HepG2 (cell line): ENCODE results near the gene UNC5CL. TPM values are rescaled to one million over a fixed set of nuclear protein-coding genes. Genes with fewer than 3 reads are reported as not detected.

Experiments
- ATAC-seq: fragments of 200-7000 bp; cut with Tn5 transposase; 3 replicates; pipeline ENCODE4 v1.9.1; 2020; ENCODE audit warnings: mild to moderate bottlenecking, moderate library complexity
- BruUV-seq: library from RNA; stranded (reverse); fragments of 400-500 nt; replicated peaks from 2 replicates; lab custom pipeline; 2021; lab: Mats Ljungman, UMichigan
- CTCF ChIA-PET: fragments of 300-600 bp; formaldehyde crosslinking; extraction: SDS; loops from one replicate; lab custom pipeline; 2021; ENCODE audit warnings: low total read pairs, inconsistent platforms, low intra/inter-chr PET ratio; lab: Yijun Ruan, JAX
- POLR2A ChIA-PET: fragments of 350-600 bp; sonication (Branson Sonifier 250); formaldehyde crosslinking; loops from one replicate; lab custom pipeline; 2020; ENCODE audit warnings: antibody characterized with exemption, inconsistent platforms; lab: Yijun Ruan, JAX
- DNase-seq: peaks from one replicate; pipeline ENCODE4 v3.0.0-alpha.2; 2015; ENCODE audit warnings: low spot score
- FAIRE-seq: peaks from 3 replicates; lab custom pipeline; 2011; peaks lifted over from hg19 to GRCh38; lab: Jason Lieb, UNC
- H2AFZ ChIP-seq: one replicate; pipeline ENCODE4 v1.6.1; 2011; ENCODE audit warnings: low read length, inconsistent platforms
- H3K27ac ChIP-seq: fragments of 300-600 bp; 3 replicates; pipeline ENCODE4 v1.8.0; 2011; ENCODE audit warnings: mixed run types, mild to moderate bottlenecking, mixed read lengths, low read length, inconsistent platforms; ENCODE audit not compliant: insufficient read depth; ENCODE audit errors: extremely low read length
- H3K27me3 ChIP-seq, 2 experiments: fragments of 200-600 bp in 1 of 2; 2 replicates in 1 of 2; 3 replicates in 1 of 2; pipeline versions ENCODE4 v1.6.0 to v1.8.0; 2011; ENCODE audit warnings: low read length in 2 of 2, mild to moderate bottlenecking in 2 of 2, moderate library complexity in 2 of 2, inconsistent platforms in 1 of 2; ENCODE audit not compliant: insufficient read depth in 2 of 2, control insufficient read depth in 1 of 2
- H3K36me3 ChIP-seq, 2 experiments: fragments of 200-600 bp in 1 of 2; replicated peaks in 1 of 2; 2 replicates in 1 of 2; 3 replicates in 1 of 2; pipeline versions ENCODE4 v1.5.1 to v1.8.0; 2011; ENCODE audit warnings: low read length in 2 of 2, inconsistent platforms in 1 of 2; ENCODE audit not compliant: insufficient read depth in 2 of 2, control insufficient read depth in 1 of 2
- H3K4me1 ChIP-seq: 2 replicates; pipeline ENCODE4 v1.5.1; 2012; ENCODE audit warnings: low read length, inconsistent platforms; ENCODE audit not compliant: insufficient read depth
- H3K4me2 ChIP-seq: 2 replicates; pipeline ENCODE4 v1.6.0; 2011; ENCODE audit warnings: low read depth, low read length, inconsistent platforms
- H3K4me3 ChIP-seq, 3 experiments: fragments of 200-600 bp in 1 of 3; sonication (generic), shearing (Covaris generic) in 1 of 3; replicated peaks in 1 of 3; 2 replicates each; pipeline ENCODE4 v1.5.1; 2011 to 2016; ENCODE audit warnings: low read length in 3 of 3, inconsistent platforms in 2 of 3, low read depth in 2 of 3, mild to moderate bottlenecking in 2 of 3, control low read depth in 1 of 3, mixed read lengths in 1 of 3; ENCODE audit not compliant: insufficient read depth in 1 of 3
- H3K79me2 ChIP-seq: one replicate; pipeline ENCODE4 v1.6.1; 2011; ENCODE audit warnings: low read length, inconsistent platforms; ENCODE audit not compliant: insufficient read depth
- H3K9ac ChIP-seq: 2 replicates; pipeline ENCODE4 v1.6.0; 2011; ENCODE audit warnings: mild to moderate bottlenecking, low read depth, low read length, inconsistent platforms; ENCODE audit not compliant: insufficient read depth
- H3K9me3 ChIP-seq: 2 replicates; pipeline ENCODE4 v1.5.1; 2012; ENCODE audit warnings: mild to moderate bottlenecking, low read length
- H4K20me1 ChIP-seq: 2 replicates; pipeline ENCODE4 v1.6.0; 2011; ENCODE audit warnings: inconsistent platforms, mild to moderate bottlenecking, low read length, moderate library complexity; ENCODE audit not compliant: insufficient read depth
- BCL6 ChIP-seq: IDR thresholded peaks from 2 replicates; pipeline ENCODE4 v1.6.1; 2016; ENCODE audit warnings: missing genetic modification reagents, missing compliant biosample characterization
- FOXA1 ChIP-seq, 2 experiments: fragments of 450-650 bp in 1 of 2; sonication (generic) in 1 of 2; formaldehyde crosslinking in 1 of 2; IDR thresholded peaks; 2 replicates each; pipeline versions ENCODE4 v1.4.0 to v1.6.1; 2016 to 2020; ENCODE audit warnings: missing genetic modification reagents in 1 of 2
- HNRNPLL ChIP-seq: fragments of 200-400 bp; formaldehyde crosslinking; IDR thresholded peaks from 2 replicates; pipeline ENCODE4 v1.6.1; 2017; ENCODE audit warnings: mild to moderate bottlenecking, low read depth, low read length; ENCODE audit not compliant: poor library complexity, severe bottlenecking
- MTA3 ChIP-seq: sonication (generic); formaldehyde crosslinking; IDR thresholded peaks from 2 replicates; pipeline ENCODE4 v1.4.0; 2020; ENCODE audit warnings: missing genetic modification reagents
- SNRNP70 ChIP-seq: fragments of 200-400 bp; formaldehyde crosslinking; IDR thresholded peaks from 2 replicates; pipeline ENCODE4 v1.6.1; 2017; ENCODE audit warnings: mild to moderate bottlenecking, low read depth, low read length, moderate library complexity
- THAP11 ChIP-seq: IDR thresholded peaks from 2 replicates; pipeline ENCODE4 v1.6.1; 2016; ENCODE audit warnings: missing biosample characterization, missing genetic modification reagents
- ZFP82 ChIP-seq: sonication (generic); formaldehyde crosslinking; IDR thresholded peaks from 2 replicates; pipeline ENCODE4 v1.5.1; 2020; ENCODE audit warnings: mild to moderate bottlenecking, missing genetic modification reagents, borderline replicate concordance
- ZIK1 ChIP-seq: sonication (generic); formaldehyde crosslinking; IDR thresholded peaks from 2 replicates; pipeline ENCODE4 v1.5.0; 2020; ENCODE audit warnings: mild to moderate bottlenecking, low read depth, missing genetic modification reagents, borderline replicate concordance
- ZNF326 ChIP-seq: sonication (generic); formaldehyde crosslinking; IDR thresholded peaks from 2 replicates; pipeline ENCODE4 v1.4.0; 2020; ENCODE audit warnings: missing genetic modification reagents, borderline replicate concordance
- ZNF7 ChIP-seq: IDR thresholded peaks from 2 replicates; pipeline ENCODE4 v1.6.1; 2016; ENCODE audit warnings: missing biosample characterization, missing genetic modification reagents
- WGBS: methylation state at CpG from one replicate; pipeline ENCODE4 v1.1.6; 2017; ENCODE audit warnings: low lambda C conversion rate; 5-methylcytosine and 5-hydroxymethylcytosine counted together
- in situ Hi-C: cut with HindIII; loops from 2 replicates; pipeline ENCODE4 v1.10.0; 2017; ENCODE audit warnings: low pct_unique_long_range_greater_than_20kb; ENCODE audit not compliant: extremely low pct_ligation_motif_present
- intact Hi-C: fragments of 100-400 bp; cut with micrococcal nuclease; formaldehyde crosslinking; loops from one replicate; pipeline ENCODE4 v1.10.0; 2022; ENCODE audit not compliant: unreplicated experiment
- polyA plus RNA-seq, 8 experiments: library from polyadenylated mRNA; depleted of rRNA in 3 of 8; stranded (reverse) in 7 of 8; unstranded in 1 of 8; fragments of >200 nt; fragmentation: Illumina TruSeq in 4 of 8; extraction: Trizol in 4 of 8; gene quantifications; 2 replicates each; pipeline versions ENCODE4 v1.2.1 to v1.2.3, GENCODE V29; 2011 to 2016; ENCODE audit warnings: low read depth in 4 of 8, missing spikeins in 1 of 8, mixed read lengths in 1 of 8; ENCODE audit not compliant: insufficient read depth in 1 of 8
- total RNA-seq, 5 experiments: library from RNA; depleted of rRNA; stranded (reverse); fragments of >200 nt; fragmentation: Illumina TruSeq; extraction: Trizol; gene quantifications; 2 replicates each; pipeline ENCODE4 v1.2.3, GENCODE V29; 2016; ENCODE audit warnings: low read depth in 1 of 5
- TF ChIP-seq, protein P1 (sequence below): sonication (generic); formaldehyde crosslinking; IDR thresholded peaks from 2 replicates; pipeline ENCODE4 v1.8.0; 2023; ENCODE audit warnings: mild to moderate bottlenecking, missing genetic modification reagents
- TF ChIP-seq, protein P2 (sequence below): sonication (generic); formaldehyde crosslinking; IDR thresholded peaks from 2 replicates; pipeline ENCODE4 v1.4.0; 2020; ENCODE audit warnings: missing genetic modification reagents, mild to moderate bottlenecking, borderline replicate concordance
- TF ChIP-seq, protein P3 (sequence below): sonication (generic); formaldehyde crosslinking; IDR thresholded peaks from 2 replicates; pipeline ENCODE4 v1.5.0; 2020; ENCODE audit warnings: missing genetic modification reagents
- TF ChIP-seq, protein P4 (sequence below): IDR thresholded peaks from 2 replicates; pipeline ENCODE4 v1.6.1; 2016; ENCODE audit warnings: low read depth, control low read depth
- TF ChIP-seq, protein P5 (sequence below): sonication (generic); formaldehyde crosslinking; IDR thresholded peaks from 2 replicates; pipeline ENCODE4 v1.5.0; 2020; ENCODE audit warnings: missing genetic modification reagents

The UNC5CL gene
- total and polyA plus RNA-seq, 2 of the 13 experiments (the other 11 are each of a cell fraction or from before 2014, with no cell fraction given): 2.4 to 2.5 TPM

DNA sequence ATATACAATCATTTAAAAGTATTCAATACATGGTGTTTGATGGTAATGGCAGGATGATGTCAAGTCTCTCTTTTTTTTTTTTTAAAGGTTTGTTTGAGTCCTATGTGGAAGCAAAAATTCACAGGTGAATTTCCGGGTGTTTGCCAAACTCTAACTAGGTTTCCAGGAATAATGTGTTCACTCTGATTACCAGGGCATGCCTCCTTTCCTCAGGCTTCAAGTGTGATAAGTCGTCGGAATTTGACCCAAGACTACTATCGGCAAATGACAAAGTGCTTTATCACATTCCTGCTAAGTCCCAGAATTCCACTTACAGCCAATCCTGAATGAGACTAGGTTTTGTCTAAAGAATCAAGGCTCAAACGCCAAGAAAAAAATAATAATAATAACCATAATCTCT lies 25.8 kb upstream of the UNC5CL start:
- H3K79me2 ChIP-seq: no peaks in the 10 kb centered on the region
- in situ Hi-C loops (loop anchor here (5.0 kb wide), 1 partner anchor 33 kb away; no protein-coding TSS in a partner anchor), intact Hi-C loops (loop anchor here (1.0 to 10.0 kb wide), 3 partner anchors 25 to 740 kb away; no protein-coding TSS in a partner anchor)
- no peaks in the 10 kb centered on the region for H4K20me1 ChIP-seq
- H3K27me3 ChIP-seq: no peaks in the 10 kb centered on the region
- H2AFZ ChIP-seq: no peak overlapping the region
- POLR2A ChIA-PET: interaction anchor here (1.2 to 2.7 kb wide), 6 partner anchors 8 to 107 kb away, joined by 3 to 44 read pairs (median 14); partner anchors contain the start of genes APOBEC2, NFYA, OARD1 and UNC5CL
- H3K4me1 ChIP-seq: peaks cover 51% of the 10 kb centered on the region
- DNase-seq (peak; percentile 37), ATAC-seq (no peak), FAIRE-seq (peak; percentile 21)
- peak overlapping the region in 1 of 3 experiments; percentile 2; a peak in 1 of 6 replicates for H3K4me3 ChIP-seq
- no TSS peak for BruUV-seq
- CTCF ChIA-PET: interaction anchor here (3.4 to 5.3 kb wide), 4 partner anchors 26 to 58 kb away, joined by 19 to 56 read pairs (median 33); partner anchors contain the start of gene UNC5CL
- H3K27ac ChIP-seq: peak overlapping the region; percentile 75
- H3K9ac ChIP-seq: no peak overlapping the region
- peaks cover 6 to 28% of the 10 kb centered on the region in 2 experiments for H3K36me3 ChIP-seq
- 17% methylated on average over 5 of the region's 5 CpGs for WGBS
- peak overlapping the region; percentile 59 for H3K4me2 ChIP-seq
- H3K9me3 ChIP-seq: no peaks in the 10 kb centered on the region
- TF ChIP-seq SNRNP70: no peak
- no peak for TF ChIP-seq FOXA1 (IDR thresholded peaks at IDR 0.05)
- no peak for TF ChIP-seq FOXA1 (CRISPR knock-in tag; IDR thresholded peaks at IDR 0.05)
- TF ChIP-seq THAP11 (CRISPR knock-in tag): no peak
- TF ChIP-seq, protein P1, sequence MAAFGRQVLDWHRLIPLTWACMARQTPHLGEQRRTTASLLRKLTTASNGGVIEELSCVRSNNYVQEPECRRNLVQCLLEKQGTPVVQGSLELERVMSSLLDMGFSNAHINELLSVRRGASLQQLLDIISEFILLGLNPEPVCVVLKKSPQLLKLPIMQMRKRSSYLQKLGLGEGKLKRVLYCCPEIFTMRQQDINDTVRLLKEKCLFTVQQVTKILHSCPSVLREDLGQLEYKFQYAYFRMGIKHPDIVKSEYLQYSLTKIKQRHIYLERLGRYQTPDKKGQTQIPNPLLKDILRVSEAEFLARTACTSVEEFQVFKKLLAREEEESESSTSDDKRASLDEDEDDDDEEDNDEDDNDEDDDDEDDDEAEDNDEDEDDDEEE (CRISPR knock-in tag): no peak
- no peak for TF ChIP-seq ZNF7 (CRISPR knock-in tag)
- TF ChIP-seq ZIK1 (CRISPR knock-in tag): no peak
- TF ChIP-seq, protein P2, sequence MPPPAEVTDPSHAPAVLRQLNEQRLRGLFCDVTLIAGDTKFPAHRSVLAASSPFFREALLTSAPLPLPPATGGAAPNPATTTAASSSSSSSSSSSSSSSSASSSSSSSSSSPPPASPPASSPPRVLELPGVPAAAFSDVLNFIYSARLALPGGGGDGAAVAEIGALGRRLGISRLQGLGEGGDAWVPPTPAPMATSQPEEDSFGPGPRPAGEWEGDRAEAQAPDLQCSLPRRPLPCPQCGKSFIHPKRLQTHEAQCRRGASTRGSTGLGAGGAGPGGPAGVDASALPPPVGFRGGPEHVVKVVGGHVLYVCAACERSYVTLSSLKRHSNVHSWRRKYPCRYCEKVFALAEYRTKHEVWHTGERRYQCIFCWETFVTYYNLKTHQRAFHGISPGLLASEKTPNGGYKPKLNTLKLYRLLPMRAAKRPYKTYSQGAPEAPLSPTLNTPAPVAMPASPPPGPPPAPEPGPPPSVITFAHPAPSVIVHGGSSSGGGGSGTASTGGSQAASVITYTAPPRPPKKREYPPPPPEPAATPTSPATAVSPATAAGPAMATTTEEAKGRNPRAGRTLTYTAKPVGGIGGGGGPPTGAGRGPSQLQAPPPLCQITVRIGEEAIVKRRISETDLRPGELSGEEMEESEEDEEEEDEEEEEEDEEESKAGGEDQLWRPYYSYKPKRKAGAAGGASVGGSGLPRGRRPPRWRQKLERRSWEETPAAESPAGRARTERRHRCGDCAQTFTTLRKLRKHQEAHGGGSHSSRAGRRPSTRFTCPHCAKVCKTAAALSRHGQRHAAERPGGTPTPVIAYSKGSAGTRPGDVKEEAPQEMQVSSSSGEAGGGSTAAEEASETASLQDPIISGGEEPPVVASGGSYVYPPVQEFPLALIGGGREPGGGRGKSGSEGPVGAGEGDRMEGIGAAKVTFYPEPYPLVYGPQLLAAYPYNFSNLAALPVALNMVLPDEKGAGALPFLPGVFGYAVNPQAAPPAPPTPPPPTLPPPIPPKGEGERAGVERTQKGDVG (CRISPR knock-in tag): no peak
- TF ChIP-seq BCL6 (CRISPR knock-in tag): peak; percentile 57; the same call in 1 of the 2 replicates
- no peak for TF ChIP-seq ZFP82 (CRISPR knock-in tag)
- TF ChIP-seq, protein P3, sequence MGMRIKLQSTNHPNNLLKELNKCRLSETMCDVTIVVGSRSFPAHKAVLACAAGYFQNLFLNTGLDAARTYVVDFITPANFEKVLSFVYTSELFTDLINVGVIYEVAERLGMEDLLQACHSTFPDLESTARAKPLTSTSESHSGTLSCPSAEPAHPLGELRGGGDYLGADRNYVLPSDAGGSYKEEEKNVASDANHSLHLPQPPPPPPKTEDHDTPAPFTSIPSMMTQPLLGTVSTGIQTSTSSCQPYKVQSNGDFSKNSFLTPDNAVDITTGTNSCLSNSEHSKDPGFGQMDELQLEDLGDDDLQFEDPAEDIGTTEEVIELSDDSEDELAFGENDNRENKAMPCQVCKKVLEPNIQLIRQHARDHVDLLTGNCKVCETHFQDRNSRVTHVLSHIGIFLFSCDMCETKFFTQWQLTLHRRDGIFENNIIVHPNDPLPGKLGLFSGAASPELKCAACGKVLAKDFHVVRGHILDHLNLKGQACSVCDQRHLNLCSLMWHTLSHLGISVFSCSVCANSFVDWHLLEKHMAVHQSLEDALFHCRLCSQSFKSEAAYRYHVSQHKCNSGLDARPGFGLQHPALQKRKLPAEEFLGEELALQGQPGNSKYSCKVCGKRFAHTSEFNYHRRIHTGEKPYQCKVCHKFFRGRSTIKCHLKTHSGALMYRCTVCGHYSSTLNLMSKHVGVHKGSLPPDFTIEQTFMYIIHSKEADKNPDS (CRISPR knock-in tag): no peak
- TF ChIP-seq, protein P4, sequence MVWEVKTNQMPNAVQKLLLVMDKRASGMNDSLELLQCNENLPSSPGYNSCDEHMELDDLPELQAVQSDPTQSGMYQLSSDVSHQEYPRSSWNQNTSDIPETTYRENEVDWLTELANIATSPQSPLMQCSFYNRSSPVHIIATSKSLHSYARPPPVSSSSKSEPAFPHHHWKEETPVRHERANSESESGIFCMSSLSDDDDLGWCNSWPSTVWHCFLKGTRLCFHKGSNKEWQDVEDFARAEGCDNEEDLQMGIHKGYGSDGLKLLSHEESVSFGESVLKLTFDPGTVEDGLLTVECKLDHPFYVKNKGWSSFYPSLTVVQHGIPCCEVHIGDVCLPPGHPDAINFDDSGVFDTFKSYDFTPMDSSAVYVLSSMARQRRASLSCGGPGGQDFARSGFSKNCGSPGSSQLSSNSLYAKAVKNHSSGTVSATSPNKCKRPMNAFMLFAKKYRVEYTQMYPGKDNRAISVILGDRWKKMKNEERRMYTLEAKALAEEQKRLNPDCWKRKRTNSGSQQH: no peak
- no peak for TF ChIP-seq MTA3 (CRISPR knock-in tag)
- TF ChIP-seq ZNF326: no peak
- TF ChIP-seq HNRNPLL: no peak
- TF ChIP-seq, protein P5, sequence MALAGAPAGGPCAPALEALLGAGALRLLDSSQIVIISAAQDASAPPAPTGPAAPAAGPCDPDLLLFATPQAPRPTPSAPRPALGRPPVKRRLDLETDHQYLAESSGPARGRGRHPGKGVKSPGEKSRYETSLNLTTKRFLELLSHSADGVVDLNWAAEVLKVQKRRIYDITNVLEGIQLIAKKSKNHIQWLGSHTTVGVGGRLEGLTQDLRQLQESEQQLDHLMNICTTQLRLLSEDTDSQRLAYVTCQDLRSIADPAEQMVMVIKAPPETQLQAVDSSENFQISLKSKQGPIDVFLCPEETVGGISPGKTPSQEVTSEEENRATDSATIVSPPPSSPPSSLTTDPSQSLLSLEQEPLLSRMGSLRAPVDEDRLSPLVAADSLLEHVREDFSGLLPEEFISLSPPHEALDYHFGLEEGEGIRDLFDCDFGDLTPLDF: no peak
